GM18502 (cell line): Measurements from ENCODE around the gene PRKN.
A peak's percentile ranks its signal among the peaks of the same experiment; 100 is the strongest.

ENCODE experiments used
- ATAC-seq: cut with Tn5 transposase; IDR thresholded peaks from one replicate; pipeline ENCODE4 v1.9.1; 2021; ENCODE audit warnings: mild to moderate bottlenecking; ENCODE audit not compliant: unreplicated experiment, poor library complexity

Gene PRKN

GRCh38 chr6:161557333-161558107, 1170.0 kb downstream of the PRKN start:
- no peak for ATAC-seq

GRCh38 chr6:161554883-161555282, 1172.7 kb downstream of the PRKN start:
- no peak for ATAC-seq

GRCh38 chr6:161549977-161550655, 1177.5 kb downstream of the PRKN start:
- ATAC-seq = no peak

GRCh38 chr6:161548713-161549296, 1178.8 kb downstream of the PRKN start:
- no peak for ATAC-seq

GRCh38 chr6:161547617-161548016, 1179.9 kb downstream of the PRKN start:
- ATAC-seq = no peak

- no peak for ATAC-seq
Measured at GRCh38 chr6:161546632-161547031, 1180.9 kb downstream of the PRKN start.

GRCh38 chr6:161545741-161546140, 1181.8 kb downstream of the PRKN start:
- no peak for ATAC-seq

GRCh38 chr6:161544801-161545480, 1182.6 kb downstream of the PRKN start:
- ATAC-seq = no peak

- peak; percentile 89 for ATAC-seq
Measured at GRCh38 chr6:161543684-161544309, 1183.8 kb downstream of the PRKN start.

- peak; percentile 40 for ATAC-seq
Measured at GRCh38 chr6:161542346-161542980, 1185.1 kb downstream of the PRKN start.

GRCh38 chr6:161540532-161540931, 1187.0 kb downstream of the PRKN start:
- no peak for ATAC-seq

- no peak for ATAC-seq
Measured at GRCh38 chr6:161536224-161536630, 1191.3 kb downstream of the PRKN start.

GRCh38 chr6:161534264-161534873, 1193.2 kb downstream of the PRKN start:
- ATAC-seq = no peak

- ATAC-seq = no peak
Measured at GRCh38 chr6:161533266-161533665, 1194.3 kb downstream of the PRKN start.

GRCh38 chr6:161532536-161532935, 1195.0 kb downstream of the PRKN start:
- ATAC-seq = no peak

- ATAC-seq = no peak
Measured at GRCh38 chr6:161526794-161527193, 1200.8 kb downstream of the PRKN start.

- ATAC-seq = no peak
Measured at GRCh38 chr6:161523362-161523761, 1204.2 kb downstream of the PRKN start.

- no peak for ATAC-seq
Measured at GRCh38 chr6:161522276-161522675, 1205.3 kb downstream of the PRKN start.

GRCh38 chr6:161511447-161512095, 1216.0 kb downstream of the PRKN start:
- no peak for ATAC-seq
